Memory B cell (primary cell): Measurements from ENCODE around the gene ZNF536.

Experiments used
- ATAC-seq: fragments of 150-1000 bp; cut with Tn5 transposase; 2 replicates; pipeline ENCODE4 v1.10.0; 2021; ENCODE audit warnings: low read depth, mild to moderate bottlenecking, moderate library complexity
- DNase-seq, 2 donors: peaks; one replicate each; pipeline ENCODE4 v3.0.0; 2022; ENCODE audit warnings: low spot score in 2 of 2
- H3K27ac Mint-ChIP-seq: one replicate; pipeline ENCODE4 v1.8.0; 2022; ENCODE audit warnings: mild to moderate bottlenecking, moderate library complexity, mixed read lengths
- H3K27me3 Mint-ChIP-seq: one replicate; pipeline ENCODE4 v1.8.0; 2022; ENCODE audit warnings: mixed read lengths
- H3K36me3 Mint-ChIP-seq: one replicate; pipeline ENCODE4 v1.8.0; 2022; ENCODE audit warnings: mild to moderate bottlenecking, mixed read lengths
- H3K4me1 Mint-ChIP-seq: one replicate; pipeline ENCODE4 v1.8.0; 2022; ENCODE audit warnings: mixed read lengths
- H3K4me3 Mint-ChIP-seq: one replicate; pipeline ENCODE4 v1.8.0; 2022; ENCODE audit warnings: mild to moderate bottlenecking, moderate library complexity, mixed read lengths
- H3K9me3 Mint-ChIP-seq: one replicate; pipeline ENCODE4 v1.8.0; 2022; ENCODE audit warnings: mixed read lengths

The ZNF536 gene

DNA sequence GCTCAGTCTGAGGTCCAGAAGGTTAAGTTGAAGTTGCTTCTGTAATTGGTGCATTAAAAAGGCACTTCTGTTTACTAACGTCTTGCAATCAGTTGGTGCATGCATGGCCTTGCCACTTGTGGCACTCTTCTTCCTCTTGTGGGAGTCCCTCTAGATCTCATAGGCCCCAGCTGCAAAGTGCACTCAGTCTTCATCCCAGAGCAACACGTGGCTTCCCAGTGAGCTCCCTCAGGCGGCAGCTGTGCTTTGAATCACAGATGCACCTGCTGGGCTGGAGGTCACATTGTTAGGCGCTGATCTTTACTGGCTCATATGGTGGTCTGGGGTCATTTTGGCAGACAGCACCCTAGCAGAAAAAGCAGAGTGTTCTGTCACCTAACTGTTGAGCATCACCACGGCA is 215.7 kb downstream of the ZNF536 start:
- no peak overlapping the region for H3K4me3 Mint-ChIP-seq
- peaks cover 10% of the 10 kb centered on the region for H3K9me3 Mint-ChIP-seq
- H3K36me3 Mint-ChIP-seq, result no peaks in the 10 kb centered on the region
- H3K4me1 Mint-ChIP-seq, result no peaks in the 10 kb centered on the region
- DNase-seq (no peak), ATAC-seq (no peak)
- H3K27ac Mint-ChIP-seq, result no peak overlapping the region
- H3K27me3 Mint-ChIP-seq, result no peaks in the 10 kb centered on the region

DNA sequence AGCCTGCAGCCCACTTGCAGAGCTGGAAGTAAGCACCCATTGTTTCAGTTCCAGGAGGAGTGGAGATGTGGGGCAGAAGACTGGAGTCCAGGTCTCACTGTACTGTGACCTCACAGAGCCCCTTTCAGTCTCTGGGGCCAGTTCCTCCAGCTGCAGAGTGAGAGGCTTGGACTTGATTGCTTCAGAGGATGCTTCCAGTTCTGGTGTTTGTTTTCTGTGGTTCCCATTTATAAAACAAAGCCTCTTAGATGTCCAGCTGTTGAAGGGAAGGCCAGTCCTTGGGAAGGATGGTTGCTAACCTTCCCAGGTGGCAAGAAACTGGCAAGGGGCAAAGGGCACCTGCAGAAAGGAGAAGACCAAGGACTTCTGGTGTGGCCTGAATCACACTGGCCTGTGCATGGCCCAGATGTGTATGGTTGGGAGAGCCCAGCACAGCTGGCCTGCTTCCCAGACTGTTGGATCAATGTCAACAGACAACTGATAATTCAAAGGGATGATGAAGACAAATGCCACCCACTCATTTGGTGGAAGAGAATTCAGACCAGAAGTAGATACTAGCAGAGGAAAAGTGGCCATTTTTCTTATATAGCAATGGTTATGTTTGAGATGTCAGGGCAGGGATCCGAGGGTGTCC is 218.5 kb downstream of the ZNF536 start:
- no peak for DNase-seq
- no peak for ATAC-seq
- Mint-ChIP-seq H3K4me3 (no peak overlapping the region), H3K9me3 (peaks cover 8% of the 10 kb centered on the region), H3K4me1 (no peaks in the 10 kb centered on the region), H3K36me3 (no peaks in the 10 kb centered on the region), H3K27me3 (no peaks in the 10 kb centered on the region), H3K27ac (no peak overlapping the region)

DNA sequence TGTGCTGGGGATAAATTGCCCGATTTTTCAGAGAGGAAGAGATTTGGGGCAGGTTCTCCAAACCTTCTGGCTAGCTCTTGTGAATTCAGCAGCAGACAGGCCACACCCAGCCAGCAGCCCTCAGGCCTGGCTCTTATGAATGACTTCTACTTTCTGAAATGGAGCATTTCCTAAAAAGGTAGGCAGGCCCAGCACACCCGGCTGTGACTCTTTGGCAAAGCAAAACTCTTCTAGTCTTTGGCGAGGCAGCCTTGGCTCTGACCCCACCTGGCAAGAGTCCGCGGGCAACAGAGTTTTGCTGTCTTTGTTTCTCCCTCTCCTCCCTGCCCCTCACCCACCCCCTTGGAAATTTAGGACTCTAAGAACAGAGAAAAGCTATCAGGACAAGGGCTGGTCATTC is 221.2 kb downstream of the ZNF536 start:
- no peak for ATAC-seq
- Mint-ChIP-seq H3K4me1 (no peaks in the 10 kb centered on the region), H3K27me3 (no peaks in the 10 kb centered on the region), H3K36me3 (no peaks in the 10 kb centered on the region), H3K27ac (no peak overlapping the region), H3K4me3 (no peak overlapping the region), H3K9me3 (peaks cover 6% of the 10 kb centered on the region)
- DNase-seq, result no peak

DNA sequence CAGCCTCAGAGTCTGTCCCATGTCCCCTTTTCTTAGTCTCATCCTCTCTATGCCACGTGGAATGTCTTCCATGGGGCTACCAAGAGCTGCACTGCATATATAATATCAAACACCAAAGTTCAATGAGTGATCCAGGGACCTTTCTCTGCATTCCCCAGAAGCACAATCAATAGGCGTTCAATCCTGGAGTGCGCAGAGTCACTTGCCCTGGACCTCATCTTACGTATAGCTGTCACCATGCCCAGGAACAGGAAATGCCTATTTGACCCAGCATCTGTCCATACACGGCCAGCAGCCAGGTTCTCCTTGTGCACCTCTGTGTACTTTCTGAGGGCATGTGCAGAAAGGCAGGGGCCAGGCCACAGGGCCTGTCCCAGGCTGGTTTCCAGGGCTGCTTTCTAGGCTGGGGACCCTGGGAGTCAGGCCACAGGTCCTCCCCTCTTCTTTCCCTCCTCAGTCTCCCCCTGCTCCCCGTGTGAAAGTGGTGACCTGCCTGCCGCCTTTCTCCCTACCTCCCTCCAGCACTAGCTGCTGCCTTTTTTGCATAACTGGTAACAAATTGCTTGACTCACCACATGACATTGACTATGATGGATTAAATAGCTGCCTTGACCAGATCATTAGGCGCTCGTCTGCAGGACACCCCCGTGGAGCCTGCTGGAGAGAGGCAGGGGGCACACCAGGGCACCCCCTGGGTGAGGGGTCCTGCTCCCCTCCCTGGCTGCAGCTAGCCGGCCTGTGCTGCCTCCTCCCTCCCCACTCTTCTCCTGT is 222.0 kb downstream of the ZNF536 start:
- DNase-seq, result no peak
- H3K27me3 Mint-ChIP-seq, result no peaks in the 10 kb centered on the region
- no peaks in the 10 kb centered on the region for H3K4me1 Mint-ChIP-seq
- H3K36me3 Mint-ChIP-seq, result no peaks in the 10 kb centered on the region
- ATAC-seq, result no peak
- H3K9me3 Mint-ChIP-seq, result peaks cover 6% of the 10 kb centered on the region
- no peak overlapping the region for H3K27ac Mint-ChIP-seq
- no peak overlapping the region for H3K4me3 Mint-ChIP-seq

DNA sequence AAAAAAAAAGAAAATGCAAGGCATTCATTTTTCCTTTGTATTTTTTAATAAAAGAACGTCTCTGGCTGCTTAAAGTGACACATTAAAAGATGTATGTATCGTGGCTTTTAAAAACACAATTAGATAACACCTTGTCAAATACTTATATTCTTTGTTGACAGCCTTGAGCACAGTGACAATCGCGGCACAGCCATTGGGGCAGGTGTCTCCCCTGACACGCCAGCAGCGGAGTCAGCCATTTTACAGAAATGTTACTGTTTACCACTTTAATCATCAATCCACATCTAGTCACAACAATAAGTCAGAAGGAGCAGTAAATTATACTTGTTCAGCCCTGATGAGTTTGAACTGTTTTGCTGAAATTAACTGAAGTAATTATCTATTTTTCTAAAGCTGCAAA is 224.1 kb downstream of the ZNF536 start:
- Mint-ChIP-seq H3K4me1 (no peaks in the 10 kb centered on the region), H3K4me3 (no peak overlapping the region), H3K36me3 (peaks cover 1% of the 10 kb centered on the region), H3K27ac (no peak overlapping the region), H3K27me3 (no peaks in the 10 kb centered on the region), H3K9me3 (peaks cover 6% of the 10 kb centered on the region)
- ATAC-seq, result no peak
- no peak for DNase-seq

DNA sequence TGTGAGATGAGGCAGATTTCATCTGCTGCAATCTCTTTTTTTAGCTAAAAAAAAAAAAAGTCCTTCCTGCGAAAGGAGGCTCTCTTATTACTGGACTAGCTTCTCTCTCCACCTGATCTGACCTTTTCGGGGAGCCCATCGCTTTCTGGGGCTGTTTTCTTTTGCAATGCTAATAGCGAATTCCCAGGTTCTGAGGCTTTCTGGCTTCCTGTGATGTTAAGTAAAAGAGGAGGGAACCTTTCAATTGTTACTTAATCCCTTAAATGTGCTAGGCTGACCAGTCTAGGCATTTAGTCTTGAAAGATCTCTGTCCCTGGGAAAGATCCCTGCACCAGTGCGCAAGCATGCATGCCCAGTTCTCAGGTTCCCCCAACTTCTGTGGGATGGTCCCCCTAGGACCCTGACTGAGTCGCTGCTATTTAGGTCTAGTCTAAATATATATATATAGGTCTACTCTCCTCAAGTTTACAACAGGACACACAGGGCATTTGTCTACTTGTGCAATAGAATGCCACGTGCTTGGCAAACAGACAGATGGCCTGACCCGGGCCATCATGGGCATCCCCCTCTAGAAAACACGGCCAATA is 224.7 kb downstream of the ZNF536 start:
- Mint-ChIP-seq H3K27ac (no peak overlapping the region), H3K9me3 (peaks cover 6% of the 10 kb centered on the region), H3K36me3 (peaks cover 1% of the 10 kb centered on the region), H3K4me3 (no peak overlapping the region), H3K27me3 (no peaks in the 10 kb centered on the region), H3K4me1 (no peaks in the 10 kb centered on the region)
- ATAC-seq (no peak), DNase-seq (no peak)

DNA sequence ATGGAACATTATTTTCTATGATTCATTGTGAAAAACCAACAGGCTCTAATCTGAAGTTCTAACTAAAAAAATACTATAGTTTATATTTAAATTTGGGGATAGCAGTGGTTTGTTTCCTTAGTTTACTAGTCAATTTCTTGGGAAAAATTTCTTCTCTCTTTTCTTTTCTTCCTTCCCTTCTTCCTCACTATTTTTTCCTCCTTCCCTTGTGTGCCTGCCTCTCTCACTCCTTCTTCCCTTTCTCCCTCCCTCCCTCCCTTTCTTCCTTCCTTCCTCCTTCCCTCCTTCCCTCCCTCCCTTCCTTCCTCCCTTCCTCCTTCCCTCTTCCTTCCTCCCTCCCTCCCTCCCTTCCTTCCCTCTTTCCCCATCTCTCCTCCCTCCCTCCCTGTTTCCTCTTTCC is 226.5 kb downstream of the ZNF536 start:
- ATAC-seq (no peak), DNase-seq (no peak)
- Mint-ChIP-seq H3K36me3 (peaks cover 1% of the 10 kb centered on the region), H3K4me3 (no peak overlapping the region), H3K4me1 (no peaks in the 10 kb centered on the region), H3K27ac (no peak overlapping the region), H3K9me3 (peaks cover 6% of the 10 kb centered on the region), H3K27me3 (no peaks in the 10 kb centered on the region)

DNA sequence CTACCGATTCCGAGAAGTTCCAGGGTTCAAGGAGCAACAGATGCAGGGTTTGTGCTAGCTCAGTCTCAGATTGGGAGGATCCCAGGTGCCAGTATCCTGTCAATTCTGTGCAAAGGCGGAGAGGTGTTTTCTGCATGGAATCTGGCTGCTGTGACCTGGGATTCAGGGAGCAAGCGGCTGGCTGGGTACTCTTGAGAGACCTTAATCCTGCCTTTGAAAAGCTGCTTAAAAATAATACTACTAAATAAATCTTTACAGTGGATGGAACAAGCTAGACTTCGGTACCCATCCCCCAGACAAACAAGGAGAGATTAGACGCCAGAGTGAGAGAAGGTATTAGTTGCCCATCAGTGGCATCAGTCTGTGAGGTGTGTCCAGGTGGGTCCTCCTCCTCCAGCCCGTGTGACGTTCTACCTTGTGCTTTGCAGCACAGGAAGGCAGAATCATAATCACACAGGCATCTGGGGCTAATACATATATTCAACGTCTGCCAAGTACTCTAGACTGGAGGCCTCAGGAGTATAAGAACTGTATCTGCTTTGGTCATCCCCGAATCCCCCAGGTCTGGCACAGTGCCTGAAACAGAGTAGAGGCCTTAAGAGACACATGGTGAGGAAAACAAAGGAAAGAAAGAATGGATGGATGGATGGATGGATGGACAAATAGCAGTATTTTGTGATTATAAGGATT is 230.6 kb downstream of the ZNF536 start:
- Mint-ChIP-seq H3K27ac (no peak overlapping the region), H3K36me3 (peaks cover 1% of the 10 kb centered on the region), H3K9me3 (peaks cover 3% of the 10 kb centered on the region), H3K4me3 (no peak overlapping the region), H3K4me1 (no peaks in the 10 kb centered on the region), H3K27me3 (no peaks in the 10 kb centered on the region)
- DNase-seq (no peak), ATAC-seq (no peak)

DNA sequence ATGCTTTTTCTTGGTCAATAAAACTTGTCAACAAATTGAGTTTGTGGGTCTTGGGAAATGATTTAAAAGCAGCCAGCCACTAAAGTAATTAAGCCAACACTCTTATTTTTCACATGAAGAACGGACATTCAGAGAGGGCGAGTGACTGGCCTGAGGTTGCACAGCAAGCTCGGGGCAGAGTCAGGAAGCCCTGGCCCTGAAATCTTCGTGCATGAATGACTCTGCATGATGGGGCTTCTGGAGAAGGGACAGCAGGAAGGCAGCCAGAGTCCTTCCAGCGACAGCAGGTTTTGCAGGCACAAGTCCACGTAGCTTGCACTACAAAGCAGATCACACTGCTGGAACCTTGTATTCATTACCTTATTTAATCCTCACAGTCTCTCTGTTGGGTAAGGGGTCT is 232.5 kb downstream of the ZNF536 start:
- Mint-ChIP-seq H3K36me3 (no peaks in the 10 kb centered on the region), H3K27me3 (no peaks in the 10 kb centered on the region), H3K9me3 (no peaks in the 10 kb centered on the region), H3K4me3 (no peak overlapping the region), H3K27ac (no peak overlapping the region), H3K4me1 (no peaks in the 10 kb centered on the region)
- no peak for ATAC-seq
- DNase-seq, result no peak

DNA sequence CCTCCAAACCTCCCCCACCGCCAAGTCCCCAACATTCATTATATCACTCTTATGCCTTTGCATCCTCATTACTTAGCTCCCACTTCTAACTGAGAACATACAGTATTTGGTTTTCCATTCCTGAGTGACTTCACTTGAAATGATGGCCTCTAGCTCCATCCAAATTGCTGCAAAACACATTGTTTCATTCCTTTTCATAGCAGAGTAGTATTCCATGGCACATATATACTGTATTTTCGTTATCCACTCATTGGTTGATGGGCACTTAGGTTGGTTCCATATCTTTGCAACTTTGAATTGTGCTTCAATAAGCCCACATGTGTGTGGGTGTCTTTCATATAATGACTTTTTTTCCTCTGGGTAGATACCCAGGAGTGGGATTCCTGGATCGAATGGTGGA is 233.1 kb downstream of the ZNF536 start:
- no peak overlapping the region for H3K4me3 Mint-ChIP-seq
- no peaks in the 10 kb centered on the region for H3K36me3 Mint-ChIP-seq
- no peaks in the 10 kb centered on the region for H3K4me1 Mint-ChIP-seq
- no peak for DNase-seq
- H3K9me3 Mint-ChIP-seq, result peaks cover 2% of the 10 kb centered on the region
- no peak overlapping the region for H3K27ac Mint-ChIP-seq
- no peaks in the 10 kb centered on the region for H3K27me3 Mint-ChIP-seq
- ATAC-seq, result no peak

DNA sequence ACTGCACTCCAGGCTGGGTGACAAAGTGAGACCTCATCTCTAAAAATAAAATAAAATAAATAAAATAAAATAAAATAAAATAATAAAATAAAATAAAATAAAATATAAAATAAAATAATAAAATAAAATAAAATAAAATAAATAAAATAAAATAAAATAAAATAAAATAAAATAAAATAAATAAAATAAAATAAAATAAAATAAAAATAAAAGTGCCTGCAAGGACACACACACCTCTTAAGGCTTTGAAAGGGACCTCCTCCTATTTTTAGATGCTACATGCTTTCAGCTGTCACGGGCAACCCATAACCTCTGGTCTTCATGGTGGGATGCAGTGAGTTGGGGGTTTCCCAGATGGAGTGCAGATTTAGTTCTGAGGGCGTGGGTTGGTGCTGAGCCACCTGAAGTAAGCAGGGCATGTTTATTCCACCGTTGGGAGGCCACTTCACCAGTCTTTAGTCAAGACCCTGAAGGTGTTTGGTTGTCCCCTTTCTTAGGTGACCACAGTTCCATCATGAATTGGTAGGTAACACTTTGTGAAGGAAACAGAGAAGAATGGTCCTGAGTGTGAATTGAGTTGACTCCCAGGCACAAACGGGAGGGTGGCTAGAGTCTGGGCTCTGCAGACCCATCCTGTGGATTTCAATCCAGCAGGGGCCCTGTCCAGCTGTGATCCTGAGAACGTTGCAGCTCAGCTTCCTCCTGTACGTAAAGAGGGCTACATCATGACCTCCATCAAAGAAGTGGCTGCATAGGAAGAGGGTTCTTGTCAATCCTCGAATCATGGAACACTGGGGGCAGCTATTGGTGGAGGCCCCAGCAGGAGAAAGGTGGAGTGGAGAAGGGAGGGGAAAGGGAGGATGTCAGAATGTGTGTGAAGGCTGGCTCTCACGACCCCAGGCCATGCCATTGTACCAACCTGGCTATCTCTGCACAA is 234.2 kb downstream of the ZNF536 start:
- Mint-ChIP-seq H3K27me3 (no peaks in the 10 kb centered on the region), H3K36me3 (no peaks in the 10 kb centered on the region), H3K4me3 (no peak overlapping the region), H3K4me1 (no peaks in the 10 kb centered on the region), H3K9me3 (peaks cover 5% of the 10 kb centered on the region), H3K27ac (no peak overlapping the region)
- DNase-seq (no peak), ATAC-seq (no peak)
